Measurements from ENCODE around the gene SEZ6. TPM values are rescaled to one million over a fixed set of nuclear protein-coding genes. Genes with fewer than 3 reads are reported as not detected.

Gene SEZ6
- total and polyA plus RNA-seq, 2 donors (not counting 1 experiment from before 2014, with no cell fraction given), result not detected

- H3K9ac ChIP-seq (ENCODE audit: low read length), result no peak overlapping the region
- intact Hi-C loops (cut with micrococcal nuclease), result no loop called here
- no peaks in the 10 kb centered on the region for H3K9me3 ChIP-seq (ENCODE audit: control extremely low read depth in 1 of 3, control insufficient read depth in 2 of 3, insufficient read depth in 1 of 3, low read length in 2 of 3)
- peaks cover 16% of the 10 kb centered on the region for H3K4me1 Mint-ChIP-seq
- H3K4me2 ChIP-seq (replicated peaks; ENCODE audit: low read depth, low read length, poor library complexity, severe bottlenecking), result no peak overlapping the region
- ChIA-PET POLR2A (no interaction called here), CTCF (no interaction called here)
- no peak for TF ChIP-seq CTCF (IDR thresholded peaks at IDR 0.05)
- no peak for TF ChIP-seq EZH2 (IDR thresholded peaks at IDR 0.05; ENCODE audit: borderline replicate concordance, insufficient read depth, low read depth, low read length, poor library complexity, severe bottlenecking)
- DNase-seq, result no peak
- no peak for ATAC-seq (ENCODE audit: low read depth)
- H3K4me1 ChIP-seq (ENCODE audit: control insufficient read depth in 2 of 2, insufficient read depth in 2 of 2, low read length in 2 of 2), result peaks cover 14 to 15% of the 10 kb centered on the region in 2 donors
- 100% methylated on average over 4 of the region's 4 CpGs for WGBS (ENCODE audit: insufficient coverage)
- no peak overlapping the region for H3K27ac Mint-ChIP-seq
- H3K27me3 ChIP-seq (replicated peaks in 1 of 4; ENCODE audit: control extremely low read depth in 1 of 4, control insufficient read depth in 3 of 4, insufficient read depth in 4 of 4, low read length in 3 of 4), result no peaks in the 10 kb centered on the region
- H3K79me2 ChIP-seq (ENCODE audit: control insufficient read depth, insufficient read depth, low read length), result no peaks in the 10 kb centered on the region
- no peaks in the 10 kb centered on the region for H3K36me3 ChIP-seq (replicated peaks in 1 of 2; ENCODE audit: control extremely low read depth in 1 of 2, control insufficient read depth in 1 of 2, extremely low read depth in 1 of 2, insufficient read depth in 2 of 2, low read length in 1 of 2)
- H2AFZ ChIP-seq (ENCODE audit: insufficient read depth, low read depth, low read length, poor library complexity, severe bottlenecking), result no peak overlapping the region
- H3K4me3 ChIP-seq (ENCODE audit: control extremely low read depth in 1 of 5, extremely low read depth in 1 of 5, insufficient read depth in 1 of 5, low read depth in 2 of 5, low read length in 4 of 5), result no peak overlapping the region
- peaks cover 23% of the 10 kb centered on the region for H3K27me3 Mint-ChIP-seq
- no peaks in the 10 kb centered on the region for H4K20me1 ChIP-seq (ENCODE audit: control insufficient read depth, insufficient read depth, low read length, poor library complexity, severe bottlenecking)
- no peaks in the 10 kb centered on the region for H3K9me3 Mint-ChIP-seq (ENCODE audit: insufficient read depth)
- H3K27ac ChIP-seq (ENCODE audit: low read length in 2 of 2), result no peak overlapping the region
- H3K4me3 Mint-ChIP-seq, result no peak overlapping the region
Measured at GRCh38 chr17:29045026-29045425, 39.2 kb upstream of the SEZ6 start.

DNA sequence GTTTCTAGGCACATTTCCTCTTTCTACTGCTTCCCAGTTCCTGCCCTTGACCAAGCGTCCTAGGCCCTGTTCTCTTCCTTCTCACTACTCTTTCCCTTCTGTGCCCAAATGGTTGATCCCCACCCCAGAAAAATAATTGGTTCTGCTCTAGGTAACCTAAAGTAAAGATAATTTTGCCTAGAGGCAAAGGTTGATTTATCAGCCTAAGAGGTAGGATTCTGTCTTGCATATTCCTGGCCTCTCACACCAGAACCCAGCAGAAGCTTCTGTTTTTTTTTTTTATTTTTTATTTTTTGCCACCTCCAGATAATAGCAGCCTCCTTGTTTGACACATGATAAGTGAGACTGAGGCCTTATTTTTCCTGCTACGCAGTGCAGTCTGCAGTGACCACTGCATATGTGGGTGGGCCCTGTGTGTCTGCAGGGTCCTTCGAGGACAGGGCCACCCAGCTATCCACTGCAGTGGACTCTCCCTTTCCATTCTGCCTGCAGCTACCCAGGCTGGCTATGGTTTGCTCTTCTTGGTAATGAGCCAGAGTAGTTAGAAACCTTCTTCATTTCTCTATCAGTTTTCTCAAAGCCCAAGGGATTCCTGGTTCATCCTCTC is 37.8 kb upstream of the SEZ6 start:
- intact Hi-C loops (cut with micrococcal nuclease), result no loop called here

More for the DNA sequence above, 37.8 kb upstream of the SEZ6 start:
- Mint-ChIP-seq H3K4me3 (no peak overlapping the region), H3K9me3 (ENCODE audit: insufficient read depth) (no peaks in the 10 kb centered on the region), H3K27me3 (peaks cover 13% of the 10 kb centered on the region), H3K27ac (no peak overlapping the region), H3K4me1 (peaks cover 16% of the 10 kb centered on the region)
- Histone ChIP-seq H3K9ac (ENCODE audit: low read length) (no peak overlapping the region), H3K27me3 (replicated peaks in 1 of 4; ENCODE audit: control extremely low read depth in 1 of 4, control insufficient read depth in 3 of 4, insufficient read depth in 4 of 4, low read length in 3 of 4) (peaks cover 0 to 5% (median 0%) of the 10 kb centered on the region in 4 experiments), H2AFZ (ENCODE audit: insufficient read depth, low read depth, low read length, poor library complexity, severe bottlenecking) (no peak overlapping the region), H3K9me3 (ENCODE audit: control extremely low read depth in 1 of 3, control insufficient read depth in 2 of 3, insufficient read depth in 1 of 3, low read length in 2 of 3) (no peaks in the 10 kb centered on the region), H3K79me2 (ENCODE audit: control insufficient read depth, insufficient read depth, low read length) (no peaks in the 10 kb centered on the region), H3K36me3 (replicated peaks in 1 of 2; ENCODE audit: control extremely low read depth in 1 of 2, control insufficient read depth in 1 of 2, extremely low read depth in 1 of 2, insufficient read depth in 2 of 2, low read length in 1 of 2) (no peaks in the 10 kb centered on the region), H4K20me1 (ENCODE audit: control insufficient read depth, insufficient read depth, low read length, poor library complexity, severe bottlenecking) (no peaks in the 10 kb centered on the region), H3K4me3 (ENCODE audit: control extremely low read depth in 1 of 5, extremely low read depth in 1 of 5, insufficient read depth in 1 of 5, low read depth in 2 of 5, low read length in 4 of 5) (no peak overlapping the region), H3K4me1 (ENCODE audit: control insufficient read depth in 2 of 2, insufficient read depth in 2 of 2, low read length in 2 of 2) (peaks cover 14 to 15% of the 10 kb centered on the region in 2 donors), H3K4me2 (replicated peaks; ENCODE audit: low read depth, low read length, poor library complexity, severe bottlenecking) (no peak overlapping the region), H3K27ac (ENCODE audit: low read length in 2 of 2) (no peak overlapping the region)
- DNase-seq (no peak), ATAC-seq (ENCODE audit: low read depth) (no peak)
- WGBS (ENCODE audit: insufficient coverage), result 67% methylated on average over 3 of the region's 3 CpGs
- ChIA-PET POLR2A (interaction anchor here (0.6 kb wide), 1 partner anchor 190 kb away, joined by 4 read pairs; no protein-coding TSS in a partner anchor), CTCF (interaction anchor here (0.9 to 1.3 kb wide), 3 partner anchors 69 to 133 kb away, joined by 3 to 6 read pairs (median 3); no protein-coding TSS in a partner anchor)
- no peak for TF ChIP-seq EZH2 (IDR thresholded peaks at IDR 0.05; ENCODE audit: borderline replicate concordance, insufficient read depth, low read depth, low read length, poor library complexity, severe bottlenecking)
- TF ChIP-seq CTCF (IDR thresholded peaks at IDR 0.05), result no peak
